Uterus (tissue), 2 donors: ENCODE data around the gene LGALS4.

Experiments
- POLR2A ChIP-seq, 2 donors: fragments of 450-650 bp; IDR thresholded peaks; one replicate each; pipeline ENCODE4 v1.6.1; 2016; ENCODE audit warnings: antibody characterized with exemption in 2 of 2, mild to moderate bottlenecking in 1 of 2, moderate library complexity in 1 of 2
- TF ChIP-seq, protein P1 (sequence below), 4 experiments: fragments of 200-600 bp in 2 of 4; fragments of 450-650 bp in 2 of 4; sonication (generic) in 2 of 4; IDR thresholded peaks; one replicate each; pipeline ENCODE4 v1.5.1; 2016 to 2019; ENCODE audit warnings: antibody characterized with exemption in 4 of 4, mild to moderate bottlenecking in 2 of 4, moderate library complexity in 1 of 4

DNA sequence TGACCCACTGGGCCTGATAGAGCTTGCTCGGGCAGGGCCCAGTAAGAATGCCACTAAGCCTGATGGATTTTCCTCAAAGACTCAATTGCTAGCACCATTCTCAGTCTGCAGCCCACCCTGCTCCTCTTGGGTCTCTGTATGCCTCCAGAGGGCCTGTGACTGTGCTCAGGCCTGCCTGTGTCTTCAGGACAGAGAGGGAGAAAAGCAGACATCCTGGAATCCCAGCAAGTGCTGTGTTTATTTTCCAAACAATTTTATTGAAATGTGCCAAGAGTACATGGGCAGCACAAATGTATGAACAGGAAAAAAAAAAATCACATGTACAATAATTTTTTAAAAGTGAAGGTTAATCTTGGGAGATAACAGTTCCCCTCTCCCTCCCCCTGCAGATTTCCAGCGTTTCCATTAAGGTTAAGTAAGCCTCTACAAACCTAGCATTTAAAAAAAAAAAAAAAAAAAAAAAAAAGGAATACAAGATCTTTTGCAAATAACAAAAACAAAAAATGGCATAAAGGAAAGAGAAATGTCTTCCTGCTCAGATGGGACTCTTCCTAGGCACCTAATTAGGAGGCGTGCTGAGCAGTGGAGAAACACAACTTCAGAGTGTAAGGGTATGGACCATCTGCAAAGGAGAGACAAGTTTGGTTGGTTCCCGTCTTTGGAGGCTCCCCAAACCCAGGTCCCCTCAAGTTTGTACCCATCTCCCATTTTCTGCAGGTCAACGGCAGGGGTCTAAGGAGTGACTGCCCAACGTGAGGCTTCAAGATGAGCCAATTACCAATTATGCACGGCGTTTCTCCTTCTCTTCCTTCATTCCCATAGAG is 23.6 kb upstream of the LGALS4 start:
- TF ChIP-seq, protein P1, sequence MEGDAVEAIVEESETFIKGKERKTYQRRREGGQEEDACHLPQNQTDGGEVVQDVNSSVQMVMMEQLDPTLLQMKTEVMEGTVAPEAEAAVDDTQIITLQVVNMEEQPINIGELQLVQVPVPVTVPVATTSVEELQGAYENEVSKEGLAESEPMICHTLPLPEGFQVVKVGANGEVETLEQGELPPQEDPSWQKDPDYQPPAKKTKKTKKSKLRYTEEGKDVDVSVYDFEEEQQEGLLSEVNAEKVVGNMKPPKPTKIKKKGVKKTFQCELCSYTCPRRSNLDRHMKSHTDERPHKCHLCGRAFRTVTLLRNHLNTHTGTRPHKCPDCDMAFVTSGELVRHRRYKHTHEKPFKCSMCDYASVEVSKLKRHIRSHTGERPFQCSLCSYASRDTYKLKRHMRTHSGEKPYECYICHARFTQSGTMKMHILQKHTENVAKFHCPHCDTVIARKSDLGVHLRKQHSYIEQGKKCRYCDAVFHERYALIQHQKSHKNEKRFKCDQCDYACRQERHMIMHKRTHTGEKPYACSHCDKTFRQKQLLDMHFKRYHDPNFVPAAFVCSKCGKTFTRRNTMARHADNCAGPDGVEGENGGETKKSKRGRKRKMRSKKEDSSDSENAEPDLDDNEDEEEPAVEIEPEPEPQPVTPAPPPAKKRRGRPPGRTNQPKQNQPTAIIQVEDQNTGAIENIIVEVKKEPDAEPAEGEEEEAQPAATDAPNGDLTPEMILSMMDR (IDR thresholded peaks at IDR 0.05): no peak
- no peak for TF ChIP-seq POLR2A (IDR thresholded peaks at IDR 0.05)
